ENCODE data around the gene SALL4. TPM values are rescaled to one million over a fixed set of nuclear protein-coding genes. Genes with fewer than 3 reads are reported as not detected.
A peak's percentile ranks its signal among the peaks of the same experiment; 100 is the strongest.

Gene SALL4
- total and polyA plus RNA-seq, 2 experiments from 2014 or later = 122 to 227 TPM

DNA sequence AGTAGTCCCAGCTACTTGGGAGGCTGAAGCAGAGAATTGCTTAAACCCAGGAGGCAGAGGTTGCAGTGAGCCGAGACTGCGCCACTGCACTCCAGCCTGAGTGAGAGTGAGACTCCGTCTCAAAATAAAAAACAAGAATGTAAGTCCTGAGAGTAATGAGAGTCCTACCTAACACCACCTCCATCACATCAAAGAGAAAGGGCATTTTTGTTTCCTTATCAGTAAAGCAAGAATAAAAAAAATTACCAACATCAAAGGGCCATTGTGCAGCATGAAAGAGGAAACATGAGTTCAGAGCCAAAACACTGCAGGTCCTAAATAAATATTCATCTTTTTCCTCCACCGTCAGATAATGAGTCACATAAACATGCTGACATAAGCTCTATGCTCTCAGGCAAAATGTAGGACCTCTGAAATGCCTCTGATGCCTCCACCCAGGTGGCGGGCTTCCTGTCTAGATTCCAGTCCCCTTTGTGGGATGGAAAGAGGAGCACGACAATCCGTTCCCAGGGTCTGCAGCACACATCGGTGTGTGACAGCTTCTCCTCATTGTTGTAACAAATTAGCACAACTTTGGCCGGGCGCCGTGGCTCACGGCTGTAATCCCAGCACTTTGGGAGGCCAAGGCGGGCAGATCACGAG lies 41.3 kb downstream of the SALL4 start:
- Histone ChIP-seq H3F3A (replicated peaks; ENCODE audit: low read depth) (no peaks in the 10 kb centered on the region; the same call in 1 of the 2 replicates), H3K4me2 (no peak overlapping the region), H3K79me2 (replicated peaks; ENCODE audit: insufficient read depth) (no peaks in the 10 kb centered on the region), H3K4me3 (no peak overlapping the region), H3K36me3 (ENCODE audit: insufficient read depth) (no peaks in the 10 kb centered on the region), H3K4me1 (ENCODE audit: insufficient read depth) (no peaks in the 10 kb centered on the region), H4K20me1 (replicated peaks; ENCODE audit: insufficient read depth) (no peaks in the 10 kb centered on the region), H2AFZ (no peak overlapping the region), H3K27ac (ENCODE audit: low read depth) (no peak overlapping the region), H3K27me3 (ENCODE audit: insufficient read depth) (no peaks in the 10 kb centered on the region), H3K9me2 (ENCODE audit: insufficient read depth) (no peaks in the 10 kb centered on the region)
- peak; percentile 49 for ATAC-seq
- H3K36me3 Mint-ChIP-seq (ENCODE audit: low read depth) = peaks cover 13% of the 10 kb centered on the region; the same call in 2 of the 3 replicates
- H3K27ac Mint-ChIP-seq = no peak overlapping the region; the same call in 1 of the 2 replicates
- H3K4me3 Mint-ChIP-seq = no peak overlapping the region
- H3K9me3 Mint-ChIP-seq = peaks cover 5% of the 10 kb centered on the region; the same call in 1 of the 3 replicates
- DNase-seq (ENCODE audit: low spot score) = peak; percentile 46
- TF ChIP-seq POLR2AphosphoS5 (IDR thresholded peaks at IDR 0.05; ENCODE audit: low read depth) = no peak
- TF ChIP-seq, protein P1, sequence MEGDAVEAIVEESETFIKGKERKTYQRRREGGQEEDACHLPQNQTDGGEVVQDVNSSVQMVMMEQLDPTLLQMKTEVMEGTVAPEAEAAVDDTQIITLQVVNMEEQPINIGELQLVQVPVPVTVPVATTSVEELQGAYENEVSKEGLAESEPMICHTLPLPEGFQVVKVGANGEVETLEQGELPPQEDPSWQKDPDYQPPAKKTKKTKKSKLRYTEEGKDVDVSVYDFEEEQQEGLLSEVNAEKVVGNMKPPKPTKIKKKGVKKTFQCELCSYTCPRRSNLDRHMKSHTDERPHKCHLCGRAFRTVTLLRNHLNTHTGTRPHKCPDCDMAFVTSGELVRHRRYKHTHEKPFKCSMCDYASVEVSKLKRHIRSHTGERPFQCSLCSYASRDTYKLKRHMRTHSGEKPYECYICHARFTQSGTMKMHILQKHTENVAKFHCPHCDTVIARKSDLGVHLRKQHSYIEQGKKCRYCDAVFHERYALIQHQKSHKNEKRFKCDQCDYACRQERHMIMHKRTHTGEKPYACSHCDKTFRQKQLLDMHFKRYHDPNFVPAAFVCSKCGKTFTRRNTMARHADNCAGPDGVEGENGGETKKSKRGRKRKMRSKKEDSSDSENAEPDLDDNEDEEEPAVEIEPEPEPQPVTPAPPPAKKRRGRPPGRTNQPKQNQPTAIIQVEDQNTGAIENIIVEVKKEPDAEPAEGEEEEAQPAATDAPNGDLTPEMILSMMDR (conservative IDR thresholded peaks at IDR 0.05; ENCODE audit: low read depth in 2 of 2) = no peak
- TF ChIP-seq EZH2 (IDR thresholded peaks at IDR 0.05; ENCODE audit: low read depth, unreplicated experiment) = no peak
- TF ChIP-seq EZH2phosphoT487 (IDR thresholded peaks at IDR 0.05; ENCODE audit: unreplicated experiment) = no peak
- no peak for TF ChIP-seq ZNF114 (CRISPR knock-in tag; IDR thresholded peaks at IDR 0.05)
- no peak for TF ChIP-seq JUNB (IDR thresholded peaks at IDR 0.05; ENCODE audit: unreplicated experiment)
- TF ChIP-seq NANOG (IDR thresholded peaks at IDR 0.05; ENCODE audit: borderline replicate concordance) = no peak
- TF ChIP-seq CREB1 (CRISPR knock-in tag; IDR thresholded peaks at IDR 0.05; ENCODE audit: low read depth) = no peak
- TF ChIP-seq, protein P2, sequence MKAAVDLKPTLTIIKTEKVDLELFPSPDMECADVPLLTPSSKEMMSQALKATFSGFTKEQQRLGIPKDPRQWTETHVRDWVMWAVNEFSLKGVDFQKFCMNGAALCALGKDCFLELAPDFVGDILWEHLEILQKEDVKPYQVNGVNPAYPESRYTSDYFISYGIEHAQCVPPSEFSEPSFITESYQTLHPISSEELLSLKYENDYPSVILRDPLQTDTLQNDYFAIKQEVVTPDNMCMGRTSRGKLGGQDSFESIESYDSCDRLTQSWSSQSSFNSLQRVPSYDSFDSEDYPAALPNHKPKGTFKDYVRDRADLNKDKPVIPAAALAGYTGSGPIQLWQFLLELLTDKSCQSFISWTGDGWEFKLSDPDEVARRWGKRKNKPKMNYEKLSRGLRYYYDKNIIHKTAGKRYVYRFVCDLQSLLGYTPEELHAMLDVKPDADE (IDR thresholded peaks at IDR 0.05) = no peak
- TF ChIP-seq, protein P3, sequence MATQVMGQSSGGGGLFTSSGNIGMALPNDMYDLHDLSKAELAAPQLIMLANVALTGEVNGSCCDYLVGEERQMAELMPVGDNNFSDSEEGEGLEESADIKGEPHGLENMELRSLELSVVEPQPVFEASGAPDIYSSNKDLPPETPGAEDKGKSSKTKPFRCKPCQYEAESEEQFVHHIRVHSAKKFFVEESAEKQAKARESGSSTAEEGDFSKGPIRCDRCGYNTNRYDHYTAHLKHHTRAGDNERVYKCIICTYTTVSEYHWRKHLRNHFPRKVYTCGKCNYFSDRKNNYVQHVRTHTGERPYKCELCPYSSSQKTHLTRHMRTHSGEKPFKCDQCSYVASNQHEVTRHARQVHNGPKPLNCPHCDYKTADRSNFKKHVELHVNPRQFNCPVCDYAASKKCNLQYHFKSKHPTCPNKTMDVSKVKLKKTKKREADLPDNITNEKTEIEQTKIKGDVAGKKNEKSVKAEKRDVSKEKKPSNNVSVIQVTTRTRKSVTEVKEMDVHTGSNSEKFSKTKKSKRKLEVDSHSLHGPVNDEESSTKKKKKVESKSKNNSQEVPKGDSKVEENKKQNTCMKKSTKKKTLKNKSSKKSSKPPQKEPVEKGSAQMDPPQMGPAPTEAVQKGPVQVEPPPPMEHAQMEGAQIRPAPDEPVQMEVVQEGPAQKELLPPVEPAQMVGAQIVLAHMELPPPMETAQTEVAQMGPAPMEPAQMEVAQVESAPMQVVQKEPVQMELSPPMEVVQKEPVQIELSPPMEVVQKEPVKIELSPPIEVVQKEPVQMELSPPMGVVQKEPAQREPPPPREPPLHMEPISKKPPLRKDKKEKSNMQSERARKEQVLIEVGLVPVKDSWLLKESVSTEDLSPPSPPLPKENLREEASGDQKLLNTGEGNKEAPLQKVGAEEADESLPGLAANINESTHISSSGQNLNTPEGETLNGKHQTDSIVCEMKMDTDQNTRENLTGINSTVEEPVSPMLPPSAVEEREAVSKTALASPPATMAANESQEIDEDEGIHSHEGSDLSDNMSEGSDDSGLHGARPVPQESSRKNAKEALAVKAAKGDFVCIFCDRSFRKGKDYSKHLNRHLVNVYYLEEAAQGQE (IDR thresholded peaks at IDR 0.05; ENCODE audit: unreplicated experiment) = no peak
- no peak for TF ChIP-seq ZNF331 (CRISPR knock-in tag; IDR thresholded peaks at IDR 0.05; ENCODE audit: low read depth)
- TF ChIP-seq, protein P4, sequence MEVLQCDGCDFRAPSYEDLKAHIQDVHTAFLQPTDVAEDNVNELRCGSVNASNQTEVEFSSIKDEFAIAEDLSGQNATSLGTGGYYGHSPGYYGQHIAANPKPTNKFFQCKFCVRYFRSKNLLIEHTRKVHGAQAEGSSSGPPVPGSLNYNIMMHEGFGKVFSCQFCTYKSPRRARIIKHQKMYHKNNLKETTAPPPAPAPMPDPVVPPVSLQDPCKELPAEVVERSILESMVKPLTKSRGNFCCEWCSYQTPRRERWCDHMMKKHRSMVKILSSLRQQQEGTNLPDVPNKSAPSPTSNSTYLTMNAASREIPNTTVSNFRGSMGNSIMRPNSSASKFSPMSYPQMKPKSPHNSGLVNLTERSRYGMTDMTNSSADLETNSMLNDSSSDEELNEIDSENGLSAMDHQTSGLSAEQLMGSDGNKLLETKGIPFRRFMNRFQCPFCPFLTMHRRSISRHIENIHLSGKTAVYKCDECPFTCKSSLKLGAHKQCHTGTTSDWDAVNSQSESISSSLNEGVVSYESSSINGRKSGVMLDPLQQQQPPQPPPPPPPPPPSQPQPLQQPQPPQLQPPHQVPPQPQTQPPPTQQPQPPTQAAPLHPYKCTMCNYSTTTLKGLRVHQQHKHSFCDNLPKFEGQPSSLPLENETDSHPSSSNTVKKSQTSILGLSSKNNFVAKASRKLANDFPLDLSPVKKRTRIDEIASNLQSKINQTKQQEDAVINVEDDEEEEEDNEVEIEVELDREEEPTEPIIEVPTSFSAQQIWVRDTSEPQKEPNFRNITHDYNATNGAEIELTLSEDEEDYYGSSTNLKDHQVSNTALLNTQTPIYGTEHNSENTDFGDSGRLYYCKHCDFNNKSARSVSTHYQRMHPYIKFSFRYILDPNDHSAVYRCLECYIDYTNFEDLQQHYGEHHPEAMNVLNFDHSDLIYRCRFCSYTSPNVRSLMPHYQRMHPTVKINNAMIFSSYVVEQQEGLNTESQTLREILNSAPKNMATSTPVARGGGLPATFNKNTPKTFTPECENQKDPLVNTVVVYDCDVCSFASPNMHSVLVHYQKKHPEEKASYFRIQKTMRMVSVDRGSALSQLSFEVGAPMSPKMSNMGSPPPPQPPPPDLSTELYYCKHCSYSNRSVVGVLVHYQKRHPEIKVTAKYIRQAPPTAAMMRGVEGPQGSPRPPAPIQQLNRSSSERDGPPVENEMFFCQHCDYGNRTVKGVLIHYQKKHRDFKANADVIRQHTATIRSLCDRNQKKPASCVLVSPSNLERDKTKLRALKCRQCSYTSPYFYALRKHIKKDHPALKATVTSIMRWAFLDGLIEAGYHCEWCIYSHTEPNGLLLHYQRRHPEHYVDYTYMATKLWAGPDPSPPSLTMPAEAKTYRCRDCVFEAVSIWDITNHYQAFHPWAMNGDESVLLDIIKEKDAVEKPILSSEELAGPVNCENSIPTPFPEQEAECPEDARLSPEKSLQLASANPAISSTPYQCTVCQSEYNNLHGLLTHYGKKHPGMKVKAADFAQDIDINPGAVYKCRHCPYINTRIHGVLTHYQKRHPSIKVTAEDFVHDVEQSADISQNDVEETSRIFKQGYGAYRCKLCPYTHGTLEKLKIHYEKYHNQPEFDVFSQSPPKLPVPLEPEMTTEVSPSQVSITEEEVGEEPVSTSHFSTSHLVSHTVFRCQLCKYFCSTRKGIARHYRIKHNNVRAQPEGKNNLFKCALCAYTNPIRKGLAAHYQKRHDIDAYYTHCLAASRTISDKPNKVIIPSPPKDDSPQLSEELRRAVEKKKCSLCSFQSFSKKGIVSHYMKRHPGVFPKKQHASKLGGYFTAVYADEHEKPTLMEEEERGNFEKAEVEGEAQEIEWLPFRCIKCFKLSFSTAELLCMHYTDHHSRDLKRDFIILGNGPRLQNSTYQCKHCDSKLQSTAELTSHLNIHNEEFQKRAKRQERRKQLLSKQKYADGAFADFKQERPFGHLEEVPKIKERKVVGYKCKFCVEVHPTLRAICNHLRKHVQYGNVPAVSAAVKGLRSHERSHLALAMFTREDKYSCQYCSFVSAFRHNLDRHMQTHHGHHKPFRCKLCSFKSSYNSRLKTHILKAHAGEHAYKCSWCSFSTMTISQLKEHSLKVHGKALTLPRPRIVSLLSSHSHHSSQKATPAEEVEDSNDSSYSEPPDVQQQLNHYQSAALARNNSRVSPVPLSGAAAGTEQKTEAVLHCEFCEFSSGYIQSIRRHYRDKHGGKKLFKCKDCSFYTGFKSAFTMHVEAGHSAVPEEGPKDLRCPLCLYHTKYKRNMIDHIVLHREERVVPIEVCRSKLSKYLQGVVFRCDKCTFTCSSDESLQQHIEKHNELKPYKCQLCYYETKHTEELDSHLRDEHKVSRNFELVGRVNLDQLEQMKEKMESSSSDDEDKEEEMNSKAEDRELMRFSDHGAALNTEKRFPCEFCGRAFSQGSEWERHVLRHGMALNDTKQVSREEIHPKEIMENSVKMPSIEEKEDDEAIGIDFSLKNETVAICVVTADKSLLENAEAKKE (CRISPR knock-in tag; IDR thresholded peaks at IDR 0.05) = no peak
- no peak for TF ChIP-seq STAT1 (IDR thresholded peaks at IDR 0.05; ENCODE audit: unreplicated experiment)
- H3K27me3 Mint-ChIP-seq (ENCODE audit: insufficient read depth, low read depth, poor library complexity) = peaks cover 10% of the 10 kb centered on the region
- H3K4me1 Mint-ChIP-seq = peaks cover 9% of the 10 kb centered on the region

Measured in GM23338 (cell line).